Tibial nerve (tissue), 3 donors: ENCODE data around the gene SPRYD3.

ENCODE experiments used
- CTCF ChIP-seq, 5 experiments: fragments of 200-600 bp in 3 of 5; fragments of 450-650 bp in 2 of 5; sonication (generic) in 3 of 5; IDR thresholded peaks; one replicate each; pipeline ENCODE4 v1.5.1; 2016 to 2019; ENCODE audit warnings: antibody characterized with exemption in 5 of 5, mild to moderate bottlenecking in 3 of 5, moderate library complexity in 2 of 5
- POLR2A ChIP-seq, 2 donors: fragments of 450-650 bp; IDR thresholded peaks; one replicate each; pipeline ENCODE4 v1.6.1; 2017; ENCODE audit warnings: antibody characterized with exemption in 2 of 2, mild to moderate bottlenecking in 2 of 2, moderate library complexity in 2 of 2

GRCh38 chr12:53014709-53015108 lies 64.5 kb downstream of the SPRYD3 start:
- TF ChIP-seq POLR2A (IDR thresholded peaks at IDR 0.05) (no peak), CTCF (IDR thresholded peaks at IDR 0.05) (no peak)
